Esophagus (tissue), 2 donors: Measurements from ENCODE around the gene CUL1. TPM values are rescaled to one million over a fixed set of nuclear protein-coding genes. Genes with fewer than 3 reads are reported as not detected.

Experiments used
- H3K27ac ChIP-seq, 2 donors: one replicate each; pipeline ENCODE4 v1.5.1; 2013; ENCODE audit warnings: low read depth in 2 of 2, mild to moderate bottlenecking in 2 of 2, inconsistent platforms in 1 of 2, low read length in 1 of 2, moderate library complexity in 1 of 2
- H3K27me3 ChIP-seq, 2 donors: one replicate each; pipeline ENCODE4 v1.6.1; 2013; ENCODE audit warnings: low read length in 2 of 2, control low read depth in 1 of 2, mild to moderate bottlenecking in 1 of 2; ENCODE audit not compliant: insufficient read depth in 2 of 2, control insufficient read depth in 1 of 2
- H3K36me3 ChIP-seq, 2 donors: one replicate each; pipeline ENCODE4 v1.6.1; 2013; ENCODE audit warnings: low read length in 1 of 2; ENCODE audit not compliant: control insufficient read depth in 2 of 2, insufficient read depth in 2 of 2
- H3K4me1 ChIP-seq, 2 donors: one replicate each; pipeline ENCODE4 v1.6.1; 2013; ENCODE audit warnings: low read length in 1 of 2; ENCODE audit not compliant: control insufficient read depth in 2 of 2, insufficient read depth in 2 of 2
- H3K4me3 ChIP-seq, 2 donors: one replicate each; pipeline ENCODE4 v1.5.1; 2013; ENCODE audit warnings: low read length in 2 of 2, mild to moderate bottlenecking in 2 of 2, low read depth in 1 of 2, moderate library complexity in 1 of 2
- H3K9me3 ChIP-seq, 2 donors: one replicate each; pipeline ENCODE4 v1.6.1; 2013; ENCODE audit warnings: mild to moderate bottlenecking in 2 of 2, low read depth in 1 of 2, low read length in 1 of 2, moderate library complexity in 1 of 2; ENCODE audit not compliant: control insufficient read depth in 2 of 2, insufficient read depth in 1 of 2
- WGBS, 2 donors: extraction: QIAGEN DNeasy Blood & Tissue Kit; methylation state at CpG; one replicate each; pipeline ENCODE4 v1.1.7; 2013; 5-methylcytosine and 5-hydroxymethylcytosine counted together
- polyA plus RNA-seq, 2 donors: library from polyadenylated mRNA; stranded (reverse); fragments of 200-250 nt; gene quantifications; one replicate each; pipeline ENCODE4 v1.2.3, GENCODE V29; 2013
- donor health status: healthy with polysubstance abuse.
- donor health status: Bipolar disorder and iron deficiency.

The CUL1 gene
- polyA plus RNA-seq, 2 donors = 13.8 to 27.0 TPM

DNA sequence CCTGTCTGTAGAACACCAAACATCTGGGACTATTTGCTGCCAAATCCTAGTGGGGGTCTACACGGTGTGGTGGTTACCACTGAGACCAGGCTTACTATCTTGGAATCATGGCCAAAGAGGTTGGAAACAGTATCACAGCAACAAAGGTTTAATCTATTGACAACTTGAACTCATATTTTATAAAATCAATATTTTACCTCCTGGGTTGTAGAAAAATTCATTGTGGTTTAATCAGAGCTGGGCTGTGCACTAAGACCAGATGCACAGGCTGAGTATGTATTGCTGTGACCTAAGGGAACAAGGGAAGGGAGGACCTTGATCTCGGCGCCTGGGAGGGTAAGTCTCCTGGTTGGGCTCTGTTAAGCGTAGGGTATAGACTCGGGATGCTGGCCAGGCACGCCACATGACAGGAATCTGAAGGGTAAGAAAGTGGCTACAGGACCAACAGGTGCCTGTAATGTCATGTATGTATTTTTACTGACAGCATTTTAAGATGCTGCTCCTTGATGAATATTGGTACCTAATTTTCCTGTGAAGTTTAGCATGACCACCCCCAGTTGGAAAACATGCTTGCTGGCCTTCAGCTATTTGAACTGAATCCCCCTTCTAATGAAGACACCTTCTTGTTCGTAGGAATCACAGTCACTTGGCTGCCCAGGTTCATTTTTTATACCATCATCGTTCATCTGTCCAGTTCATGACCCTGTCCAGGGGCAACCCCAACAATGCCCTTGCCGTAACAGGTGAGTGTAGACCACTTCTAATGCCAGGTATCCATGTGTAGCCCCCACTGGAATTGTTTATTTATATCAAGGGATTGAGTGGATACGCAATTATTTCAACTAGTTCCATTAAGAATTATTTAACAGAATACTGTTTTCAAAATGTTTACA is 105.9 kb downstream of the CUL1 start:
- 80 to 83% methylated on average over 10 of the region's 10 CpGs for WGBS, 2 donors
- H3K4me1 ChIP-seq = no peaks in the 10 kb centered on the region
- no peaks in the 10 kb centered on the region for H3K9me3 ChIP-seq
- no peaks in the 10 kb centered on the region for H3K27me3 ChIP-seq
- H3K27ac ChIP-seq = no peak overlapping the region
- no peak overlapping the region for H3K4me3 ChIP-seq
- H3K36me3 ChIP-seq = peaks cover 15 to 28% of the 10 kb centered on the region in 2 donors

DNA sequence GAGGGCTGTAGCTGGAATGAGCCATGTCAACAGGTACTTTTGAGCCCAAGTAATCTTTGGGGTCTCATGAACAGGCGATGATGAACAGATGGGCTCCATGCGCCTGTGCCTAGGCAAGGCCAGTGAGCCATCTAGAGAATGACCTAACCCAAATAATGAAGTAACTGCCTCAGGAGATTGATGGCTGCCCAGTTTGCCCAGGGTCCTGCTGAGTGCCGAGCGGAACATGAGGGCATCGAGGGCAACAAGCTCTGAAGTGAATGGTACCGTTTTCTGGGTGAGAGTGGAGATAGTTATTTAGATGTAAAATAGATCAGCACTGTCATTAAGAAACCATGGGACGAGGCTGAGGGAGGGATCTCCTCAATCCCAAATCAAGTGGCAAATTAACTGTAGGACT is 107.5 kb downstream of the CUL1 start:
- H3K36me3 ChIP-seq = peaks cover 4 to 18% of the 10 kb centered on the region in 2 donors
- H3K9me3 ChIP-seq = no peaks in the 10 kb centered on the region
- WGBS, 2 donors = 92 to 94% methylated on average over 7 of the region's 7 CpGs
- no peaks in the 10 kb centered on the region for H3K4me1 ChIP-seq
- H3K27ac ChIP-seq = no peak overlapping the region
- H3K4me3 ChIP-seq = no peak overlapping the region
- no peaks in the 10 kb centered on the region for H3K27me3 ChIP-seq

DNA sequence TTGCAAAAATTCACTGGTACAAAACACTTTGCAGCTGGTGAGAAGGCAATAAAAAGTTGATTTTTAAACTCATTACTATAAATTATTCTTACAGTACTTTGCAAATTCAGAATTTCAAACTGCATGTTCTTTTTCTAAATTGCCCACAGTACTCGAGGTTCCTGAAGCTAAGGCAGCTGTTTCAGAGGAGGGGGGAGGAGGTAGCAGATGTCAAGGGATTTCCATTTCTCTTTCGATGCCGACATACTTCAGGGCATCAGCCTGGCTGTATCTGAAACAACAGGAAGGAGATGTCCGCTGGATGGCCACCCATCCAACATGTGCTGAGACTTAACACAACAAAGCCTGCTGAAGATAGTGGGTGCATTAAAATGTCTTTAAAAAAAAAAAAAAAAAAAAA is 108.7 kb downstream of the CUL1 start:
- Histone ChIP-seq H3K4me1 (no peaks in the 10 kb centered on the region), H3K27ac (no peak overlapping the region), H3K36me3 (peaks cover 4 to 12% of the 10 kb centered on the region in 2 donors), H3K27me3 (no peaks in the 10 kb centered on the region), H3K9me3 (no peaks in the 10 kb centered on the region), H3K4me3 (no peak overlapping the region)
- 80 to 87% methylated on average over 4 of the region's 4 CpGs for WGBS, 2 donors

- Histone ChIP-seq H3K36me3 (peaks cover 4 to 12% of the 10 kb centered on the region in 2 donors), H3K27ac (no peak overlapping the region)
Observed at GRCh38 chr7:148809856-148810255, 111.2 kb downstream of the CUL1 start.

DNA sequence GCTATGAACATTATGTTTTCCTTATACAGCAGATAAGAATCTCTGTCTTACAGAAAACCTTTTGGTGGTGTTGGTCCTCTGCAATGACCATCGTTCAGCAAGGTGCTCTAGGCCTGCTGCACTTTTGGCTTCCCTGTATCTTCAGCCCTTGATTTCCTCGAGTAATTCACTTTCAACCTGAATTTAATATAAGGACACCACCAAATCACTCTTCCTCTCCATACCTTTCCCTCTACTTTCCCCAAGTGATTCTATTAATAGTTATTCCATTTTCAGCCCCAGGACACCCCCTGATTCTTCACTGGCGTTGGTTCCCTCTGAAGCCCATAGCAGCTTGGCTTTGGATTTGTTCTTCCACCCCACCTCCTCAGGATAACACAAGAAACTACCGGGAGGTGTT is 113.2 kb downstream of the CUL1 start:
- Histone ChIP-seq H3K9me3 (no peaks in the 10 kb centered on the region), H3K36me3 (peaks cover 0 to 10% of the 10 kb centered on the region in 2 donors), H3K27ac (no peak overlapping the region), H3K4me3 (no peak overlapping the region), H3K4me1 (no peaks in the 10 kb centered on the region), H3K27me3 (no peaks in the 10 kb centered on the region)
- WGBS, 2 donors = 87 to 92% methylated on average over 4 of the region's 4 CpGs

More at GRCh38 chr7:148809856-148810255, 111.2 kb downstream of the CUL1 start:
- WGBS, 2 donors = 70 to 79% methylated on average over 4 of the region's 4 CpGs
- H3K4me3 ChIP-seq = no peak overlapping the region
- H3K9me3 ChIP-seq = no peaks in the 10 kb centered on the region
- H3K4me1 ChIP-seq = no peaks in the 10 kb centered on the region
- H3K27me3 ChIP-seq = no peaks in the 10 kb centered on the region

- Histone ChIP-seq H3K4me3 (no peak overlapping the region), H3K27me3 (no peaks in the 10 kb centered on the region), H3K9me3 (no peaks in the 10 kb centered on the region), H3K27ac (no peak overlapping the region), H3K4me1 (no peaks in the 10 kb centered on the region), H3K36me3 (peaks cover 0 to 3% of the 10 kb centered on the region in 2 donors)
- 94 to 96% methylated on average over 9 of the region's 9 CpGs for WGBS, 2 donors
Observed at GRCh38 chr7:148813890-148814289, 115.2 kb downstream of the CUL1 start.

DNA sequence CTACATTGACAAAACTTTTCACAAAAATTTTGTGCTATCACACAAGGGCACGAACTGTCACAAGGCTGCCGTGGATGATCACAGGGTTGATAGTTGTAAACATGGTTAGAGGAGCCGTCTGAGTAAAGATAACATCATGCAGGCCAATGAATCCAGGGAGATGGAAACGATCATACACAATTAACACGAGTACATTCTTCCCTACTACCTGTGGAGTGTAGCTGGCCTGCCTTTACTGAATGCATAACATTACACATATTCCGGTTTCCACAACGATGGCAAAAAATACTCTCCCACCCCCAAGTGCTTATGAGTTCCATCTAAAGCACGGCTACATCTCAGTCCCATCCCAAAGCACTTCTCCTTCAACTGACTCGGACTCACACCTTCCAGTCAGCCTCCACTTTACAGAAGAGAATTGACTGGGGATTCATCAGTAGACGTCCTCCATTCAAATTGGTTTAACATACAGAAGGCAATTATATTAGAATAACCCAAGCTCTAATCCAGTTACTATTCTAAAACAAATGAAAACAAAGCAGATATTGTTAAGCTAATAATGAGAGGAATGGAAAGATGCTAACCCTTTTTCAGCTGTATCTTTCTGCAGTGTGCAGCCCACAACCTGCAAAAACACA is 116.3 kb downstream of the CUL1 start:
- Histone ChIP-seq H3K36me3 (no peaks in the 10 kb centered on the region), H3K4me1 (no peaks in the 10 kb centered on the region), H3K9me3 (no peaks in the 10 kb centered on the region), H3K27ac (no peak overlapping the region), H3K4me3 (no peak overlapping the region), H3K27me3 (no peaks in the 10 kb centered on the region)
- 84 to 89% methylated on average over 10 of the region's 10 CpGs for WGBS, 2 donors

GRCh38 chr7:148815612-148816011 is 116.9 kb downstream of the CUL1 start:
- H3K4me3 ChIP-seq = no peak overlapping the region
- H3K9me3 ChIP-seq = no peaks in the 10 kb centered on the region
- no peaks in the 10 kb centered on the region for H3K4me1 ChIP-seq
- H3K27ac ChIP-seq = no peak overlapping the region
- no peaks in the 10 kb centered on the region for H3K36me3 ChIP-seq
- H3K27me3 ChIP-seq = no peaks in the 10 kb centered on the region
- WGBS, 2 donors = 79 to 83% methylated on average over 3 of the region's 3 CpGs

DNA sequence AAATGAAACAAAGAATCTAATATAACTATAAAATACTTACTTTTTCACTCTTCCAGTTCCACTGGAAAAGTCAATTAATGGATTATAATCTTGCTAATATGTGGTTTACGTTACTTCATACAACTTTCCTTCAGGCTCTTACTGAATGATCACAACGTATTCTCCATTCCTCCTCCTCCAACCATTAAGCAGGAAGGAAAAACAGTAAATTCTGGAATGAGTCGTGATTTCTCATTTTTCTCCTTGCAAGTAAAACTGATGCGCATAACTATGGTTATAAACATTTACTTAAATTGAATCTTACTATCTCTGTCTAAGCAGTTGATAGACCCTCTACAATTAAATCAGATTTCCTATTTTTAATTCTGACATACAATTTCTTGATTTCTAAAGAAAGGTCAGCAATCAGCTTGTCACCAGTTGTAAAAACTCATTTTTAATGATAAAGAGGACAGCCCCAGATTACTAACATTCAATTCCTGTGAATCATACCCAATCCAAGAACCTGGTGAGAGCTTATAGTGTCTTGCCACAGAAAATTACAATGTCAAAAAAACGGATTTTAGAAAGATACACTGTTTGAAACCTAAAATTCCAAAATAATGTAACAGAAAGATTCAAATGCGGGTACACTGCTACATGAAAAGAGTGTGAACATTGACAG is 121.1 kb downstream of the CUL1 start:
- Histone ChIP-seq H3K9me3 (no peaks in the 10 kb centered on the region), H3K4me1 (no peaks in the 10 kb centered on the region), H3K4me3 (no peak overlapping the region), H3K36me3 (no peaks in the 10 kb centered on the region), H3K27ac (no peak overlapping the region), H3K27me3 (no peaks in the 10 kb centered on the region)
- 90 to 91% methylated on average over 6 of the region's 6 CpGs for WGBS, 2 donors
